ENCODE measurements around the gene FAIM2.
A peak's percentile ranks its signal among the peaks of the same experiment; 100 is the strongest.

The FAIM2 gene

GRCh38 chr12:49832836-49833421 lies 70.8 kb downstream of the FAIM2 start (continued):
- TF ChIP-seq INSM2 (tag by site-specific recombination; IDR thresholded peaks at IDR 0.05): no peak
- TF ChIP-seq ZNF426 (tag by site-specific recombination; IDR thresholded peaks at IDR 0.05): no peak
- 0 out of 2 replicates have a peak, but pooled peaks have one; percentile 51 for TF ChIP-seq ZSCAN18 (tag by site-specific recombination; IDR thresholded peaks at IDR 0.05)
- no peak for TF ChIP-seq ZSCAN5A (tag by site-specific recombination; IDR thresholded peaks at IDR 0.05)
- TF ChIP-seq GFI1B (tag by site-specific recombination; IDR thresholded peaks at IDR 0.05): no peak
- no peak for TF ChIP-seq ZNF596 (tag by site-specific recombination; IDR thresholded peaks at IDR 0.05)
- no peak for TF ChIP-seq ZNF623 (tag by site-specific recombination; IDR thresholded peaks at IDR 0.05)
- TF ChIP-seq GLIS2 (tag by site-specific recombination; IDR thresholded peaks at IDR 0.05): no peak
- no peak for TF ChIP-seq ZNF341 (tag by site-specific recombination; IDR thresholded peaks at IDR 0.05; ENCODE audit: low read depth)
- no peak for TF ChIP-seq SALL2 (tag by site-specific recombination; IDR thresholded peaks at IDR 0.05; ENCODE audit: borderline replicate concordance)
- no peak for TF ChIP-seq SCRT2 (tag by site-specific recombination; IDR thresholded peaks at IDR 0.05)
- TF ChIP-seq ZNF23 (tag by site-specific recombination; IDR thresholded peaks at IDR 0.05; ENCODE audit: borderline replicate concordance): no peak
- TF ChIP-seq ZNF549 (tag by site-specific recombination; IDR thresholded peaks at IDR 0.05): no peak
- peak; percentile 55 for TF ChIP-seq ZEB2 (tag by site-specific recombination; IDR thresholded peaks at IDR 0.05)
- TF ChIP-seq ZNF658 (tag by site-specific recombination; IDR thresholded peaks at IDR 0.05): no peak
- TF ChIP-seq ZSCAN4 (tag by site-specific recombination; IDR thresholded peaks at IDR 0.05): peak; percentile 24; the same call in 1 of the 2 replicates
- no peak for TF ChIP-seq KLF9 (tag by site-specific recombination; IDR thresholded peaks at IDR 0.05; ENCODE audit: low read depth)
- TF ChIP-seq SP7 (tag by site-specific recombination; IDR thresholded peaks at IDR 0.05): peak; percentile 23; the same call in 1 of the 2 replicates
- TF ChIP-seq ZNF24 (tag by site-specific recombination; IDR thresholded peaks at IDR 0.05): peak; percentile 70; the same call in 1 of the 2 replicates
- peak; percentile 99 for TF ChIP-seq ZNF660 (tag by site-specific recombination; IDR thresholded peaks at IDR 0.05)
- TF ChIP-seq ZNF280D (tag by site-specific recombination; IDR thresholded peaks at IDR 0.05): no peak
- TF ChIP-seq ZNF555 (tag by site-specific recombination; conservative IDR thresholded peaks at IDR 0.05): no peak
- no peak for TF ChIP-seq ZNF473 (tag by site-specific recombination; IDR thresholded peaks at IDR 0.05)
- TF ChIP-seq PRDM10 (tag by site-specific recombination; IDR thresholded peaks at IDR 0.05): peak; percentile 74
- TF ChIP-seq ZBTB17 (tag by site-specific recombination; IDR thresholded peaks at IDR 0.05): peak; percentile 93
- no peak for TF ChIP-seq ZNF514 (tag by site-specific recombination; IDR thresholded peaks at IDR 0.05)
- no peak for TF ChIP-seq ZIC2 (tag by site-specific recombination; IDR thresholded peaks at IDR 0.05)
- TF ChIP-seq GLI4 (tag by site-specific recombination; IDR thresholded peaks at IDR 0.05): no peak
- 0 out of 2 replicates have a peak, but pooled peaks have one; percentile 56 for TF ChIP-seq ZNF792 (tag by site-specific recombination; IDR thresholded peaks at IDR 0.05)

All from HEK293 (cell line).